ENCODE results near the gene CEP128.

- TF ChIP-seq EZH2phosphoT487 (IDR thresholded peaks at IDR 0.05; ENCODE audit: insufficient read depth, low read depth) (no peak), EZH2 (IDR thresholded peaks at IDR 0.05; ENCODE audit: insufficient read depth, poor library complexity, severe bottlenecking) (no peak)
Measured at GRCh38 chr14:80627745-80628144, 313.8 kb downstream of the CEP128 start.
